ENCODE data around the gene CDH23.

Gene CDH23

DNA sequence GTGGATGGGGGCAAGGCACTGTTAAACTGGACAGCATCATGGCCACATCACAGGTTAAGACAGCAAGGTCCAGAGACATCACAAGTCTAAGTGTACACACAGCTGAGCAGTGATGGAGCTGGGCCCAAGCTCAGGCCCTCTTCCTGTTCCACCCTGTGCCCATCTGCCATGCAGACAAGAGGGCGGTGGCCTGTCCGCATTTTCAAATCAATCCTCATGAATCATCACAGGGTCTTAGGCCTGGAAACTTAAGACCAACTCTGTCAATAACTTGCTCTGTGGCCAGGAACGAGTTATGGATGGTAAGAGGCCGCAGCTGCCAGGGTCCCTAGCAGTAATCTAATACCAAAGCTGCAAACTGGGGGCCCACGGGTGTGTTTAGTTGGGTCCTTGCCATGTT lies 319.7 kb downstream of the CDH23 start:
- no peak for DNase-seq

DNA sequence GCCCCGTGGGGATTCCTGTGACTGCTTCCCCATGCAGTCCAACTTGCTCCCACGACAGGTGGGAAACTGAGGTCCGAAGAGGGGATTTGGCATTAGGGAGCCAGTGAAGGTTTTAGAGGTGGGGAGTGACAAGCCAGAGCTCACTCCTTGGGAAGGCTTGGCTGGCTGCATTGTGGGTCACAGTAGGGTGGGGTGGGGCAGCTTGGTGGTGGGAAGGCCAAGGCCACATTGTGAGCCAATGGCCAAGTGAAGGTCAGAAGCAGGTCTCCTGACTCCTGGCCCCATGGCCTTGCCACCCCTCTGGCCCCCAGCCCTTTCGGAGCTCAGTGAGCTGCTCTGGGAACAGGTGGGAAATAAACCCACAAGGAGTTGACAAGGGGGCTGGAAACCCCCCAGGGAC lies 320.3 kb downstream of the CDH23 start:
- no peak for DNase-seq

DNA sequence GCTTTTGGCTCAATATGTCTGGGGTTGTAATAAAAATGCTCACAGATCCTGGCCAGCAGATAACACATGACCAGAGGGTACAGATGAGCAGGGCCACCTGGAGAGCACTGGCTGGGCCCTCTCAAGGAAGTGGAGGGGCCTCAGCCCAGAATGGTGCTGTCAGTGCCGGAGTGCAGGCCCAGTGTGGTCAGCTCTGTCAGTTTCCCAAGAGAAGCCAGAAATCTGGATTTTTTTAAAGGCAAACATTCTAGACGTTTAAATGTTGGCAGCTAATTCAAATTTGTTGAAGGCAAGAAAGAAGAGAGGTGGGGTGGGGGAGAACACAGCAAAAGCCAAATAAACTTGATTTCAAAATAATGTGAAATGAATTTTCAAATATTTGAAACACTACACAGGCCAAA lies 320.8 kb downstream of the CDH23 start:
- no peak for DNase-seq

DNA sequence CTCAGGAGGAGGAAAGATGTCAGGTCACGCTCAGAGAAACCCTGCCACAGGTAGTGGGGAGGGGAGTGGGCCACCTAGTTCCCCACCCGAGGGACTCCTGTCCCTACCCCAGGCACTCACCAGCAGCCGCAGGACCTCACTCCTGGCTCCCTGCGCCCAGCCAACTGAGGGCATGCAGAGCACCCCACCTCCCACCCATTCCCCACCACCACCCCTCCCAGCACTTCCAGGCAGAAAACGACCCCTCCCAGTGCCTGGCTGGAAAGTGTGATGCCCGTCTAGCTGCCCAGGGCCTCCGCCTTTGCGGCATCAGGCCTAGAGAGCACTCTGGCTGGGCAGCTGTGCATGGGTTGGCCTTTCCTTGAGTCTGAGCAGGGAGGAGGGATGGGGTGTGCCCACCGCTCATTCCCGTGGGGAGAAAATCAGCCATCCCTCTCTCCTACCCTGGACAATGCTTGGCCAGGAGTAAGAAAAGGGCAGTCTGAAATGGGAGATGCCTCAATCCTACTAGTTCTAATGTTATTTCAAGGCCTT lies 321.5 kb downstream of the CDH23 start:
- DNase-seq = no peak

DNA sequence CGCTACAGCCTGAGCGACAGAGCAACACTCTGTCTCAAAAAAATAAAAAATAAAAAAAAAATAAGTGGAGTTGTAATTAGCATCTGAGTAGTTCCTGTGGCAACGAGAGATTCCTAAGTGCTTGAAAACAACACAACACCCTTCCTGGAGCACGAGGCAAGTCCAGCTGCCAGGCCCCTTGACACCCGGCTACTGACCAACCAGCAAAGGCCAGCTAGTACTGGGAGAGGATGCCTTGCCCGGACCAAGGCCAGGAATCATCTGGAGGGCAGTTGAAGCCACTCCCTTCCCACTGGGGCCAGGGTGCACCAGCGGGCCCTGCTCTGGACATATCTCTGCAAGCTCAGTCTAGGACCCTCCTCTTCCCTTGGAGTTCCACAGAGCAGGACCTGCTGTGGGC lies 322.3 kb downstream of the CDH23 start:
- DNase-seq = no peak

DNA sequence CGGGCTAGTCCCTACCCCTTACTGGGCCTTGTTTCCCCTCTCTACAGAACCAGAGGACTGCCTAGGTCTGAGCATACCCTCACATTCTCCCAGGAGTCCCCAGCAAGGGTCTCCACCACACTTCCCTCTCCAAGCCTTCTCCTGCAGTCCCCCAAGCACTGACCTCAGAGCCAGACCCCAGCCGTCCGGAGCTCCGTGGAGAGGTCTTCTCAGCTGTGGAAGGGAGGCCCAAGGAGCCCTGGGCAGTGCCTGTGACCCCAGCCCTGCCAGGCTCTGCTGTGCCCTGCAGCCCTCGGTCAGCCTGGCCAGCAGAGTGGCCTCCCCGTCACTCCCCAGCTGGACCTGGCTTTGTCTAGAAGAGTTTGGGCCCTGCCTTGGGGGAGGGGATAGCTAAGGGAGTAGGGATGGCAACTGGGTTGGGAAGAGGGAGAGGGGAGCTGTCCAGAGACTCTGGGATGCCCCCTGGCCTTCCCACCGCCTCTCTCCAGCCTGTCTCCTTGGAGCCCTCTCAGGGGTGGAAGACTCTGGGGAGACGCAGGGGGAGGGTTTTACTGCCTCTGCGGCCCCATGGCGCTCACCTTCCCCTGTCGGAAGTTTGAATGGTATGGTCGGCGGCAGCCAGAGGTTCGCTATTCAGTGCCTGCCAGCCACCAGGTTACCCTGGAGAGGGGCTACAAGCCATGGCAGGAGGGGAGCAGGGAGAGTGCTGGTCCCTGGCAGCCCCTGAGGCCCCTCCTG lies 322.9 kb downstream of the CDH23 start, which contains the start of gene C10orf105:
Gene C10orf105 (minus strand): TSS at position 315 of the 738 bp plus-strand sequence. CDS start 3,441 bp downstream, outside the sequence.
- no peak for DNase-seq

DNA sequence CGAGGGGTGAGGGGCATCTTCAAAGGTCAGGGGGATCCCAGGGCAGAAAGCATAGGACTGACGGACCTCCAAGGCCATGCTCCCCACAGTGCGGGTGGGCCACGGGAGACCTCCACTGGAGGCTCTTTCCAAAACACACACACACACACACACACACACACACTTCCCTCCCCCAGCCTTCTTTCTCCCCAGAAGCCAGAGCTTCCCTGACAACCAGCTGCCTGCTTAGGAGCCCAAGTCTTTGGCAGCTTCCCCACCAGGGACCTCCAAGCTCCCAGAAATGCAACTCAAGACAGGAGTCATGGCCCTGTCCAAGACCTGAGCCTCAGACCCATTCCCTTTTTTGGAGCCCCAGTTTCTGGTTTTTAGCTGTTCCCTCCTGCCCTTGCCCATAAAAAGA lies 323.6 kb downstream of the CDH23 start:
- DNase-seq = no peak

DNA sequence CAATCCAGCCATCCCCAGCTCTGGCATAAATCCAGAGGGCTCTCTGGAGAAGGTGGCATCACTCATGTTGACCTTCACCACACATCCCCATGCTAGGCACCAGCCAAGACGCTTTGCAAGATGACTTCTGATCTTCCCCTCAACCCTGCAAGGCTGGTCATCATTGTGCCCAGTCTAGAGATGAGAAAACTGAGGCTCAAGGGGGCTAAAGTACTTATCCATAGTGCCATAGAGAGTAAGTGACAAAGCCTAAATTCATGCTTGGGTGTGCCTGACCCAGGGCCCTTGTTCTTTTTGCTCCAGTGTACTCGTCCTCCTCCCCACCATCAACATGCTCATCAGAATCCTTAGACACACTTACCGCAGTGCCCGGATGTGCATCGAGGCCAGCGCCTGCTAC lies 324.6 kb downstream of the CDH23 start:
- DNase-seq = no peak

DNA sequence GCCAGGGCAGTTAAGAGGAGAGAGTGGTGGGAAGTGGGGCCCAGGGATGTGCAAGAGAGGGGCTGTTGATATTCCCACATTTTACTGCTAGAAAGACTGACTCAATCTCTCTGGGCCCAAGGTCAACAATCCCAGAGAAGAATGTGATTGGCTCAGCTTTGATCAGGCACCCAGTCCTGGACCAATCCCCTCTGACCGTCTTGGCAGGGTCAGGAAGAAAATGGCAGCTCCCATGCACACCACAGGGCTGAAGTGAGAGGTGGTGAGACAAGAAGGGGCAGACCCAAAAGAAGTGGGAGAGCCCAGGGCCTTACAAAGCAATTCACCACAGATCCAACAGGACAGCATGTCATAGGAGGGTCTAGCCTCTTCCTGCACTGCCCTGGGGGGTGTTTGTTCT lies 326.1 kb downstream of the CDH23 start:
- no peak for DNase-seq

DNA sequence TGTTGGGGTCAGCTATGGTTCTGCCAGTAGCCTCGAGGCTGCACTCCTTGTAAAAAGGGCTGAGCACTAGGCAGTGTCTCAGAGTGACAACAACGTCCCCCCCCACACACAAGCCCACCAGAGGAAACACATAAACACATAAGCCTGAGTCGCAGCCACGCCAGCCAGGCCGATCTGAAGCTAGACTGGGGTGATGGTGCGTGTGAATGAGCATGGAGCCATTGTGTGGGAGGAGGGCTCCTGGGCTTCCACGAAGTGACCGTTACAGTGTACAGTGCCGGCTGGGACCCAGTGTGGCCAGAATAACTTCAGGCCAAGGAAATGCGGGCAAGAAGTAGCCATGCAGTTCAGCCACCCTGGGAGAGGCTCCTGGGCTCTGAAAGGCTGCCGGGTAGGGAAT lies 326.6 kb downstream of the CDH23 start:
- no peak for DNase-seq

DNA sequence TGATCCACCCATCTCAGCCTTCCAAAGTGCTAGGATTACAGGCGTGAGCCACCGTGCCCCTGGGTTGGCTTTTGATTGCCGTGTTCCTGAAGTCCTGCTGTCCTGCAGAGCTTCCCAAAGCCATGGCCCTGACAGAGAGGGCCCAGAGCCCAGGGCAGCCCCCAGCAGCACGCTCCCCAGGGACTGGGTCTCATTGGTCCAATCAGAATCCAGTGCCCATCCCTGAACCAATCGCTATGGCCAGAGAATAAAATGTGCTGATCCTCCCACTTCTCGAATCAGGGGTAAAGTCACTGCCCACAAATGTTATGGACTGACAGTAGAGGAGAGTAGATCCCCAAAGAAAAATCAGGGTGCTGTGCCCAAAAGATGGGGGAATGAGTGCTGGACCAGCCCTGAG lies 327.8 kb downstream of the CDH23 start:
- DNase-seq = no peak

DNA sequence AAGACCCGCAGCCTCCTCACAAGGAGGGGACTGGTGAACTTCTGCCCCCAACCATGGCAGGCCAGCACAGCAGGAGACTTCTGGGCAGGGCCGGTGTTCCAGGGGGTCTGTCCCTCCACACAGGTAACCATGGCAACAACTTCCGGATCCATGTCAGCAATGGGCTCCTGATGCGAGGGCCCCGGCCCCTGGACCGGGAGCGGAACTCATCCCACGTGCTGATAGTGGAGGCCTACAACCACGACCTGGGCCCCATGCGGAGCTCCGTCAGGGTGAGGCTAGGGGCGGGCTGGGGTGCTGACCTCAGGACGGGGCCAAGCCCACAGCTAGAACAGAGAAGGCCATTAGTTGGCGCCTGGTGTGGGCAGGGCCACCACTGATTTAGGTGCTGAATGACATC lies 328.5 kb downstream of the CDH23 start:
- DNase-seq = no peak

DNA sequence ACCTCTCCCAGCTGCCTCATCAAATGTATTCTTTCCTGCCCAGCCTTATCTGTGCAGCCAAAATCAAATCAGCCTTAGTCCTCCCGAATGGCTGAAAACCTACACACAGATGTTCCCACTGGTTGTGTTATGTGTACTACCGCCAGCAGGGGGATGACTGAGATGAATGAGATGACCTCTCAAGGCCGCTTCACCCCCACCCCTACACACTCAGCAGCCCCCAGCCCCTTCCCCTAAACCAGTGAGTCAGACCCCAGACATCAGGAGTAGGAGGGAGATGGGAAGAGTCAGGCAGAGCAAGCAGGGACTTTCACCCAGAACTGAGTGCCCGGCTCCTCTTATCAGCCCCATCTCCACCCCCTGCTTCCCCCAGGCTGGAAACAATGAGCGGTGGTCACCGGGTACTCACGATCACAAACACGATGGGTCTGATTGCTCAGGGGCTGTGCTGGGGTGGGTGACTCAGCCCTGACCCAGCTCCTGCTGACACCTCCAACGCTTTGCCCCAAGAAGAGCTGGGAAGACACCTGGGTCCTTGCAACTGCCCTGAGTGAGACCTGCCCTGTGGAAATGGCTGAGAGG lies 329.4 kb downstream of the CDH23 start:
- DNase-seq = peak; percentile 57

DNA sequence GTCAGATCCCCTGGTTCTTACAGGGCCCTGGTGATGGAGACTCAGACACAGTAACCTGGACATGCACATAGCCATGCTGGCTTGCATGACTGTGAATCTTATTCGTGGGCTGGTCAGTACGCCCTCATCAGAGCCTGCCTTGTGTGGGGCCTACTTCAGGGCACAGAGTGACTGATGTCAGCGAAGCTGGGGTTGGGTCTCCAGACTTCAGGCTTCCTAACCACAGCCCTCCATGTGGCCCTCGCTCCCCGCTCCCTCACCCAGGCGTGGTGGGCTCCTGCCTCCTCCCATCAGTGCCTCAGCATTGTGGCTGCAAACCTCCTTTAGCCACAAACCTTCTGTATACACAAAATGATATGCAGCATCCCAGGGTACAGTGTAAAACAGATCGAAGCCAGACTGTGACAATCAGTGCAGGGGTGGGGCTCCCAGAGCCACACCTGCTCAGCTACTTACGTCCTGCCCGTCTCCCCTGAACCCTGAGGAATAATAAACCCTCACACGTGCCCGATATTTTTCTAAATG lies 329.9 kb downstream of the CDH23 start:
- DNase-seq = no peak

DNA sequence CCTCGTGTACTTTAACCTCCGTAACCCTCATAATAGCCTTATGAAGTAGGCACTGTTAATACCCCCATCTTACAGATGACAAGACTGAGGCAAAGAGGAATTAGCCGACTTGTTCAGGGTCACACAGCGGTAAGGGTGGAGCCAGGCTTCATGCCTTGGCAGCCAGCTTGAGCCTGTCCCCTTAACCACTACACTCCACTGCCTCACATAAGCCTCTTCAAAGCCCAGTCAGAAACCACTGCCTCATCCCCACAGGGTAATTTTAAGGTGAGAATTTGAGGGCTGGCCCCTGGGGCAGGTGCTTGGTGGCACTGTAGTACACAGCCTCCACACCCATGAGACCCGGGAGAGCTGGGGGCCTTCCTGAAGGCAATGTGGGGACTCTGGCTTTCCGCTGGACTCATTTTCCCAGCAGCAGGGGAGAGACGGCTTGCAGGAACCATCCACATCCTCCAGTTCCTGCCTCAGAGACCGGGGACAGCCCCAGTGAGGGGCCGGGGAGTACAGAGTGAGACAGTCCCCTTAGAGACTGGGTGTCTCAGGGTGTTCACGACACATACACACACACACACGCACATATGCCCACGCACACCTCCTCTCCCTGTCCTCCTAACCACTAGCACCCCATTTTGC lies 330.5 kb downstream of the CDH23 start:
- no peak for DNase-seq

DNA sequence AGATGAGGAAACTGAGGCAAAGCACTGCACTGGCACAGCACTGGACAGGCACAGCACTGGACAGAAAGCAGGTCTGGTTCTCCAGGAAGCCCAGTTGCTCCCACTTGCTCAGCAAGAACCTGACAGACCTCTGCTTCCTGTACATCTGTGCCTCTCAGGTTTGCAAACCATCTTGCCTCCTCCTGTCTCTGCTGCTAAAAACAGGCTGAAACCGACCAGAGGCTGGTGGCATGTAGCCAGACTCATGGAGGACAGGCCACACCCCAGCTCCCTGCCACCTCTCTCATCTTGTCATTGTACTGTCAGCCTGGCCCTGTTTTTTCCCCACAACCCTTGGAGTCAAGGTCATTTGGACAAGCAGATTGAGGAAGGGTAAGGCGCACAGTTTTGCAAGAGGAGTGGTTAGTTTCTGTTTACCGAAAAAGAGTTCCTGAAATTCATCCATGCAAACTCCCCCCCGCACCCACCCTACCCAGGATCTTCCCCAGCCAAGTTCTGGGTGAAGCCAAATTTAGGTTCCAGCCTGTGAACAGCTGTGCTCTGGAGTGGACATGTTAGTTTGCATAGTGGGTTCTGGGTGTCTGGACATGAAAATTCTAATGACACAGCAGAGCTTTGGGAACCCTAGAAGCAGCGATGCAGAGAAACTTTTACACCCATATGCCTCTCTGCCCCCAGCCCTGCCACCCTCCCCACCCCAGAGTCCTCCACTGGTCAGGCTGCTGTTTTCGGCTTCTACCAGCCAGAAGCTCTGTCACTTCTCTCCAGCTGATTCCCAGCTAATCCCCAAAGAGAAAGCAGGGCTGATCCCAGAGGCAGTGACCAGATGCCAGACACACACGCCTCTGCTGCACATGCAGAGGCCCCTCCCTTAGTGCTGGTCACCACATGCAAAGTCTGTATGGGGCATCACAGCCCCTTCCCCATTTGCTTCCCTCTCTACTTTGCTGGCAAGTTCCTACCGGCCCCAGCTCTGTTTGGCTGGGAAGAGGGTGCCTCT lies 331.3 kb downstream of the CDH23 start:
- peak; percentile 46 for DNase-seq

DNA sequence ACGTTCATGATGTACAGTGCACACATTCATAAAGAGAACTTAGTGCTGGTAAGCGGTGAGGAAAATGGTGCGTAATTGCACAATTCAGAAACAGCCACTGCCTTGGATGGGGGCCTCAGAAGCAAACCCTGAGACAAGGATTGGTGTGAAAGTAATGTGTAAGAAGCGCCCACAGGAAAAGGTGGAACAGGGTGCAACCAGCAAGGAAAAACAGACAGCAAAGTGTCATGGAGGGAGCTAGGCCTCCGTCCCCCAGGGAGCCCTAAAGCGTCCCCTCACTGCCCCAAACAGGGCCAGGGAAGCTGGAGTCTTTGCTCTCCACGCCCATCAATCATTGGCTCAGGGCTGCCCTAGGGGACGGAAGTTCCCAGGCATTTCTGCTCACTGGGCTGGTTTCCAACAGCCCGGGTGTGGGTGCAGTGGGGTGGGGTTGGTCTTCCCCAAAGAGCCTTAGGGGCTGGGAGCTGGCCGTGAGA lies 332.5 kb downstream of the CDH23 start:
- no peak for DNase-seq

DNA sequence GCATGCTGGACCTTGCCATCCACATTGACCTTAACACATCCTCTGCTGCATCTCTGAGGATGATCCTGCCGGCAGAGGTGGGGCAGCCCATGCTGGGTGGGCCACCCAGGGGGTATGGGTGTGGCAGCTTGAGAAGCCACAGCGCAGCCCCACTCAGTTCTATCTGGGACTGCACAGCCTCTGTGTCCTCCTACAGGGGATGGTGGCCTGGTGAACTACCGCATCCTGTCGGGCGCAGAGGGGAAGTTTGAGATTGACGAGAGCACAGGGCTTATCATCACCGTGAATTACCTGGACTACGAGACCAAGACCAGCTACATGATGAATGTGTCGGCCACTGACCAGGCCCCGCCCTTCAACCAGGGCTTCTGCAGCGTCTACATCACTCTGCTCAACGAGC lies 335.1 kb downstream of the CDH23 start:
- DNase-seq = no peak

DNA sequence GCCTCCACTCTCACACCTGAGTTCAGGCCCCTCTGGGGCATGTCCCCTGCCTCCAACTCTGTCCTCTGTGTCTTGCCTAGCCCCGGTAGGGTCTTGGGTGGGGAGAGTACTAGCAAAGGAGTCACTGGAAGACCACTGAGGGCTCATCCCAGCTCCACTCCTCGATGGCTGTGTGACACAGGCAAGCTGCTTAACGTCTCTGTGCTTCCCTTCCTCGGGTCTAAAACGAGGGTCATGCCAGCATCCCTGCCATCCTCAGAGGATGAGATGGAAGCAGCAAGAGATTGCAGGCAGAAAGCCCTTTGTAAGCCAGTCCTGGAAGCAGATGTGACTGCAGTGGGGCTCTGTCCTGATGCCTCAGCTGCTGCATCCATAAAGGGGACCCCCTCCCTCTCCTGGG lies 338.1 kb downstream of the CDH23 start:
- no peak for DNase-seq

DNA sequence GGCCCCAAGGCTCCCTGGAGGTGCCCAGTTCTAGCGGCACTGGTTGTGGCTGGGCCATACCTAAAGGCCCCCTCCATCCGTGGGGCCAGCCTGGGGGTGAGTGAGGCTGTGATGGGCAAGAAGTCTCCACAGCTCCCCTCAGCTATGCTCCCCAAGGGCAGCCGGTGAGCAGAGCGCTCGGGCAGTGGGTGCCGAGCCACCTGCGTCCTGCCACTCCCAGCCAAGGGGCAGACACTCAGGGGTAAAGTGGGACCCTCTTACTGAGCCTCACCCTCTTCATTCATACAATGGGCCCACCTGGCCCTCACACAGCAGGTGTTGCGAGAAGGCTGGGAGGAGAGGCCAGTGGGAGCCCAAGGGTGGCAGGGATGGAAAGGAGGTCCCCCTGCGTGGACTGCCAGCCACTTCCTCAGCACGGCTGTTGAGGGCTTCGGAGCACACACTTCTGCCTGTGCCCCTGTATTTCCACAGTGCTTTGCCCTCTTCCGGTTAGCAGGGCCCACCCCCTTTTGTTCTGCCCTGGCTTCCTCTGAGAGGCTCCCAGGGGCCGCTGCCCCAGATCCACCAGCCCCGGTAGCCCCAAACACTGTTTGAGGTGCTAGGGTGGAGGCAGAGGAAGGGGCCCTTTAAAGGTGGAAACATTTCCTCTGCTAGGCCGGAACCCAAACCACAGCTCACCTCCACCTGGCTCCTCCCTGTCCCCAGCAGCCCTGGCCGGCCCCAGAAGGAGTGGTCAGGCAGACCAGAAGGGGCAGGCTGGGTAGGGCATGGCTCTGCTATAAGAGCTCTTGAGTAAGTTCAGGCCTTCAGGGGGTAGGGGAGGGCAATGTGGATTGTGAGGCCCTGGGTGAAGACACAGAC lies 339.2 kb downstream of the CDH23 start:
- peak; percentile 43 for DNase-seq

DNA sequence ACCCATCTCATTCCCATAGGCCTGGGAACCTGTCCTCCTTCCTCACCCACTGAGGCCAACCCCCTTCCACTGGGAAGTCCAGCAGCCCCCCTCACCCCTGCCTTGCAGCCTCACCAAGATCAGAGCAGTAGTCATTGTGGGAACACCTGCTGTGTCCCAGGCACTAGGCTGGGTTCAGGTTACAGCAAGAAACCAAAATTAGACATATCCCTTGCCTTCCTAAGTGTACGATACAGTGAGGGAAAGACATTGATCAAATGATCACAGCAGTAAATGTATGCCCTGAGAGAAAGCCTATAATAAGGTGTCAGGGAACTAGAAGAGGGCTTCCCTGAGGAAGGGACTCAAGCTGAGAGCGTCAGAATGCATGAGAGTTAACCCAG lies 339.8 kb downstream of the CDH23 start:
- DNase-seq = no peak

Data from activated CD4-positive, alpha-beta T cell treated with anti-CD3 and anti-CD28 coated beads for 1 hour (primary cell).